ENCODE measurements around the gene MIOX.

Gene MIOX

GRCh38 chr22:50454556-50455075 is 32.0 kb upstream of the MIOX start:
- no peak for DNase-seq (ENCODE audit: low read depth in 2 of 2)

GRCh38 chr22:50455201-50455600 is 31.5 kb upstream of the MIOX start:
- no peak for DNase-seq (ENCODE audit: low read depth in 2 of 2)

GRCh38 chr22:50456026-50456425 is 30.6 kb upstream of the MIOX start:
- no peak for DNase-seq (ENCODE audit: low read depth in 2 of 2)

- DNase-seq (ENCODE audit: low read depth in 2 of 2), result no peak
Measured at GRCh38 chr22:50456466-50457234, 30.0 kb upstream of the MIOX start.

GRCh38 chr22:50459016-50459415 is 27.6 kb upstream of the MIOX start:
- DNase-seq (ENCODE audit: low read depth in 2 of 2), result no peak

GRCh38 chr22:50459496-50460140 is 27.0 kb upstream of the MIOX start:
- no peak for DNase-seq (ENCODE audit: low read depth in 2 of 2)

GRCh38 chr22:50460938-50461337 is 25.7 kb upstream of the MIOX start:
- DNase-seq (ENCODE audit: low read depth in 2 of 2), result no peak

- DNase-seq (ENCODE audit: low read depth in 2 of 2), result no peak
Measured at GRCh38 chr22:50461536-50461935, 25.1 kb upstream of the MIOX start.

GRCh38 chr22:50461979-50462540 is 24.6 kb upstream of the MIOX start:
- DNase-seq (ENCODE audit: low read depth in 2 of 2), result no peak

GRCh38 chr22:50463188-50463900 is 23.3 kb upstream of the MIOX start:
- DNase-seq (ENCODE audit: low read depth in 2 of 2), result no peak

GRCh38 chr22:50464451-50464850 is 22.2 kb upstream of the MIOX start:
- DNase-seq (ENCODE audit: low read depth in 2 of 2), result no peak

GRCh38 chr22:50465066-50465930 is 21.4 kb upstream of the MIOX start:
- DNase-seq (ENCODE audit: low read depth in 2 of 2), result no peak

GRCh38 chr22:50467341-50467740 is 19.3 kb upstream of the MIOX start:
- DNase-seq (ENCODE audit: low read depth in 2 of 2), result no peak

- DNase-seq (ENCODE audit: low read depth in 2 of 2), result no peak
Measured at GRCh38 chr22:50467773-50468440, 18.8 kb upstream of the MIOX start.

- no peak for DNase-seq (ENCODE audit: low read depth in 2 of 2)
Measured at GRCh38 chr22:50468626-50469025, 18.0 kb upstream of the MIOX start.

- peak; percentile 92 to 95 for DNase-seq (ENCODE audit: low read depth in 2 of 2)
Measured at GRCh38 chr22:50469377-50470305, 17.0 kb upstream of the MIOX start.

GRCh38 chr22:50470491-50470890 is 16.2 kb upstream of the MIOX start:
- no peak for DNase-seq (ENCODE audit: low read depth in 2 of 2)

GRCh38 chr22:50471197-50471847 is 15.3 kb upstream of the MIOX start:
- no peak for DNase-seq (ENCODE audit: low read depth in 2 of 2)

GRCh38 chr22:50471962-50472361 is 14.7 kb upstream of the MIOX start:
- DNase-seq (ENCODE audit: low read depth in 2 of 2), result no peak

All from stimulated activated CD8-positive, alpha-beta memory T cell treated with anti-CD3 and anti-CD28 coated beads, Interleukin-7, amount 100 ng/mL, for 1 hour (primary cell).